Smooth muscle cell (in vitro differentiated cells): ENCODE measurements around the gene CAMSAP2. TPM values are rescaled to one million over a fixed set of nuclear protein-coding genes. Genes with fewer than 3 reads are reported as not detected.

Experiments
- DNase-seq: peaks from one replicate; lab custom pipeline; 2025; ENCODE audit not compliant: unreplicated experiment; lab: John Stamatoyannopoulos, UW
- H2AFZ ChIP-seq: fragments of 200-600 bp; sonication (generic); 2 replicates; pipeline ENCODE4 v1.6.0; 2016; ENCODE audit warnings: antibody characterized with exemption, low read depth, mild to moderate bottlenecking
- H3F3A ChIP-seq: fragments of 200-600 bp; sonication (generic); 2 replicates; pipeline ENCODE4 v1.6.0; 2017; ENCODE audit warnings: antibody characterized with exemption, low read depth
- H3K27ac ChIP-seq: fragments of 200-600 bp; sonication (generic); 2 replicates; pipeline ENCODE4 v1.5.1; 2016; ENCODE audit warnings: low read depth, mild to moderate bottlenecking
- H3K27me3 ChIP-seq: fragments of 200-600 bp; sonication (generic); 2 replicates; pipeline ENCODE4 v1.6.1; 2016; ENCODE audit warnings: low read depth, mild to moderate bottlenecking
- H3K36me3 ChIP-seq: fragments of 200-600 bp; sonication (generic); 2 replicates; pipeline ENCODE4 v1.5.1; 2016; ENCODE audit warnings: low read depth
- H3K4me1 ChIP-seq: fragments of 200-600 bp; sonication (generic); 2 replicates; pipeline ENCODE4 v1.5.1; 2016; ENCODE audit warnings: low read depth
- H3K4me2 ChIP-seq: fragments of 200-600 bp; sonication (generic); 2 replicates; pipeline ENCODE4 v1.6.0; 2016; ENCODE audit warnings: mild to moderate bottlenecking
- H3K4me3 ChIP-seq: fragments of 200-600 bp; sonication (generic); 2 replicates; pipeline ENCODE4 v1.5.1; 2016; ENCODE audit warnings: mild to moderate bottlenecking
- H3K79me2 ChIP-seq: fragments of 200-600 bp; sonication (generic); 2 replicates; pipeline ENCODE4 v1.6.0; 2016; ENCODE audit warnings: low read depth, mild to moderate bottlenecking
- H3K9ac ChIP-seq: fragments of 200-600 bp; sonication (generic); 2 replicates; pipeline ENCODE4 v1.6.0; 2016; ENCODE audit warnings: low read depth
- H3K9me3 ChIP-seq: fragments of 200-600 bp; sonication (generic); replicated peaks from 2 replicates; pipeline ENCODE4 v1.5.1; 2016; ENCODE audit warnings: low read depth
- H4K20me1 ChIP-seq: fragments of 200-600 bp; sonication (generic); 2 replicates; pipeline ENCODE4 v1.6.0; 2016; ENCODE audit warnings: low read depth
- CTCF ChIP-seq: fragments of 200-600 bp; sonication (generic); IDR thresholded peaks from 2 replicates; pipeline ENCODE4 v1.5.1; 2017; ENCODE audit warnings: borderline replicate concordance, mild to moderate bottlenecking, antibody characterized with exemption; ENCODE audit not compliant: insufficient read depth, poor library complexity, severe bottlenecking
- WGBS: methylation state at CpG from one replicate; pipeline ENCODE4 v1.1.7; 2016; ENCODE audit warnings: low lambda C conversion rate; 5-methylcytosine and 5-hydroxymethylcytosine counted together
- polyA plus RNA-seq: library from polyadenylated mRNA; unstranded; fragments of >200 nt; fragmentation: Nextera tagmentation; extraction: Ambion mirVana; gene quantifications from 2 replicates; pipeline ENCODE4 v1.2.1, GENCODE V29; 2016
- total RNA-seq: library from RNA; depleted of rRNA; stranded (reverse); fragments of >200 nt; gene quantifications from 2 replicates; pipeline ENCODE4 v1.2.3, GENCODE V29; 2014

The CAMSAP2 gene
- total and polyA plus RNA-seq, 2 experiments from 2014 or later, result 12.9 to 57.5 TPM

- Histone ChIP-seq H3K9ac (no peak overlapping the region), H3K4me3 (no peak overlapping the region), H3K36me3 (no peaks in the 10 kb centered on the region), H3K9me3 (no peaks in the 10 kb centered on the region), H3K79me2 (peaks cover 9% of the 10 kb centered on the region), H2AFZ (no peak overlapping the region), H3K27ac (no peak overlapping the region), H4K20me1 (no peaks in the 10 kb centered on the region), H3K27me3 (no peaks in the 10 kb centered on the region), H3K4me2 (no peak overlapping the region), H3F3A (peaks cover 8% of the 10 kb centered on the region), H3K4me1 (peaks cover 43% of the 10 kb centered on the region)
- 92% methylated on average over 15 of the region's 15 CpGs for WGBS
- DNase-seq, result no peak
- TF ChIP-seq CTCF, result no peak
Observed at GRCh38 chr1:200890027-200890426, 151.3 kb downstream of the CAMSAP2 start.

GRCh38 chr1:200890818-200891773, 152.4 kb downstream of the CAMSAP2 start:
- Histone ChIP-seq H3K9ac (peak overlapping the region; percentile 99), H3K27me3 (no peaks in the 10 kb centered on the region), H3K9me3 (no peaks in the 10 kb centered on the region), H3K36me3 (no peaks in the 10 kb centered on the region), H4K20me1 (no peaks in the 10 kb centered on the region), H3K4me1 (peaks cover 53% of the 10 kb centered on the region), H3K4me3 (peak overlapping the region; percentile 73), H3F3A (peaks cover 8% of the 10 kb centered on the region), H2AFZ (peak overlapping the region; percentile 97), H3K27ac (peak overlapping the region; percentile 83), H3K4me2 (peak overlapping the region; percentile 92), H3K79me2 (peaks cover 9% of the 10 kb centered on the region)
- 2% methylated on average over 57 of the region's 72 CpGs for WGBS
- peak; percentile 43 for DNase-seq
- peak; percentile 63 for TF ChIP-seq CTCF

- Histone ChIP-seq H4K20me1 (no peaks in the 10 kb centered on the region), H3K79me2 (peaks cover 9% of the 10 kb centered on the region), H3K9ac (peak overlapping the region; percentile 99), H2AFZ (peak overlapping the region; percentile 97), H3K4me1 (peaks cover 57% of the 10 kb centered on the region), H3F3A (peaks cover 8% of the 10 kb centered on the region), H3K27me3 (no peaks in the 10 kb centered on the region), H3K4me2 (peak overlapping the region; percentile 92), H3K27ac (no peak overlapping the region), H3K36me3 (no peaks in the 10 kb centered on the region), H3K9me3 (no peaks in the 10 kb centered on the region), H3K4me3 (peak overlapping the region; percentile 73)
- no peak for TF ChIP-seq CTCF
- 3% methylated on average over 8 of the region's 8 CpGs for WGBS
- no peak for DNase-seq
Observed at GRCh38 chr1:200891774-200892157, 153.1 kb downstream of the CAMSAP2 start.
